Kidney glomerular epithelial cell (primary cell): ENCODE data around the gene CUL7.
"Not testable (repeated sequence)": the region's sequence is repeated elsewhere in the genome, so short reads cannot be mapped to it uniquely, and the experiment has no call there.

Source experiments
- DNase-seq: peaks from one replicate; lab custom pipeline; 2025; lab: John Stamatoyannopoulos, UW

The CUL7 gene

GRCh38 chr6:43014434-43014909 lies 39.2 kb downstream of the CUL7 start:
- DNase-seq = peak; percentile 31

GRCh38 chr6:43013843-43014433 lies 39.7 kb downstream of the CUL7 start, which contains the start of the genes KLHDC3 and MEA1:
Gene KLHDC3 (plus strand): TSS chr6:43014249. CDS start chr6:43017193, 2,944 bp downstream.
Gene MEA1 (minus strand): TSS chr6:43013946. CDS start chr6:43013813, 133 bp downstream.
- peak; percentile 100 for DNase-seq

- no peak for DNase-seq
Observed at GRCh38 chr6:43013097-43013842, 40.4 kb downstream of the CUL7 start.

GRCh38 chr6:43012364-43012763 lies 41.3 kb downstream of the CUL7 start:
- no peak for DNase-seq

GRCh38 chr6:43011207-43011606 lies 42.4 kb downstream of the CUL7 start:
- no peak for DNase-seq

GRCh38 chr6:43009124-43009523 lies 44.5 kb downstream of the CUL7 start:
- DNase-seq = no peak

GRCh38 chr6:43007126-43007525 lies 46.5 kb downstream of the CUL7 start:
- no peak for DNase-seq

GRCh38 chr6:43006251-43006650 lies 47.4 kb downstream of the CUL7 start:
- DNase-seq = no peak

- no peak for DNase-seq
Observed at GRCh38 chr6:43005844-43006243, 47.8 kb downstream of the CUL7 start.

GRCh38 chr6:43001843-43002242 lies 51.8 kb downstream of the CUL7 start:
- DNase-seq = no peak

GRCh38 chr6:42998205-42998604 lies 55.4 kb downstream of the CUL7 start:
- DNase-seq = not testable (repeated sequence)

GRCh38 chr6:42996513-42996912 lies 57.1 kb downstream of the CUL7 start:
- DNase-seq = peak; percentile 15

- DNase-seq = no peak
Observed at GRCh38 chr6:42993445-42993844, 60.2 kb downstream of the CUL7 start.

- no peak for DNase-seq
Observed at GRCh38 chr6:42989923-42990322, 63.7 kb downstream of the CUL7 start.

- DNase-seq = no peak
Observed at GRCh38 chr6:42988486-42989020, 65.1 kb downstream of the CUL7 start.
